ENCODE measurements around the gene ABCA13.

Gene ABCA13

GRCh38 chr7:48658138-48658537 is 486.9 kb downstream of the ABCA13 start:
- H3K4me3 ChIP-seq (ENCODE audit: low read depth, low read length), result no peak overlapping the region
- no peaks in the 10 kb centered on the region for H3K27me3 ChIP-seq (ENCODE audit: control insufficient read depth, insufficient read depth, low read length)
- H3K4me1 ChIP-seq, result no peaks in the 10 kb centered on the region
- H3K36me3 ChIP-seq (ENCODE audit: control insufficient read depth, insufficient read depth, low read length), result no peaks in the 10 kb centered on the region
- no peak overlapping the region for H3K27ac ChIP-seq
- no peaks in the 10 kb centered on the region for H3K79me2 ChIP-seq
- H3K4me2 ChIP-seq (ENCODE audit: low read length), result no peak overlapping the region
- no peak for TF ChIP-seq CTCF (IDR thresholded peaks at IDR 0.05)
- H2AFZ ChIP-seq, result no peak overlapping the region
- no peak overlapping the region for H3K9ac ChIP-seq
- no peaks in the 10 kb centered on the region for H3K9me3 ChIP-seq (ENCODE audit: control insufficient read depth, low read length)

- no peak overlapping the region for H3K4me2 ChIP-seq (ENCODE audit: low read length)
- H3K27me3 ChIP-seq (ENCODE audit: control insufficient read depth, insufficient read depth, low read length), result no peaks in the 10 kb centered on the region
- H3K4me3 ChIP-seq (ENCODE audit: low read depth, low read length), result no peak overlapping the region
- no peak for TF ChIP-seq CTCF (IDR thresholded peaks at IDR 0.05)
- no peaks in the 10 kb centered on the region for H3K36me3 ChIP-seq (ENCODE audit: control insufficient read depth, insufficient read depth, low read length)
- no peaks in the 10 kb centered on the region for H3K79me2 ChIP-seq
- no peaks in the 10 kb centered on the region for H3K4me1 ChIP-seq
- no peaks in the 10 kb centered on the region for H3K9me3 ChIP-seq (ENCODE audit: control insufficient read depth, low read length)
- H3K27ac ChIP-seq, result no peak overlapping the region
- H3K9ac ChIP-seq, result no peak overlapping the region
- no peak overlapping the region for H2AFZ ChIP-seq
These were observed 489.1 kb downstream of the ABCA13 start for GRCh38 chr7:48660306-48660870.

- no peaks in the 10 kb centered on the region for H3K4me1 ChIP-seq
- H3K36me3 ChIP-seq (ENCODE audit: control insufficient read depth, insufficient read depth, low read length), result no peaks in the 10 kb centered on the region
- H3K4me3 ChIP-seq (ENCODE audit: low read depth, low read length), result no peak overlapping the region
- H3K4me2 ChIP-seq (ENCODE audit: low read length), result no peak overlapping the region
- no peaks in the 10 kb centered on the region for H3K9me3 ChIP-seq (ENCODE audit: control insufficient read depth, low read length)
- no peak overlapping the region for H2AFZ ChIP-seq
- TF ChIP-seq CTCF (IDR thresholded peaks at IDR 0.05), result no peak
- no peak overlapping the region for H3K27ac ChIP-seq
- H3K27me3 ChIP-seq (ENCODE audit: control insufficient read depth, insufficient read depth, low read length), result no peaks in the 10 kb centered on the region
- no peaks in the 10 kb centered on the region for H3K79me2 ChIP-seq
- no peak overlapping the region for H3K9ac ChIP-seq
These were observed 493.0 kb downstream of the ABCA13 start for GRCh38 chr7:48664241-48664640.

- H3K4me1 ChIP-seq, result no peaks in the 10 kb centered on the region
- no peaks in the 10 kb centered on the region for H3K9me3 ChIP-seq (ENCODE audit: control insufficient read depth, low read length)
- H3K36me3 ChIP-seq (ENCODE audit: control insufficient read depth, insufficient read depth, low read length), result no peaks in the 10 kb centered on the region
- TF ChIP-seq CTCF (IDR thresholded peaks at IDR 0.05), result no peak
- H3K4me2 ChIP-seq (ENCODE audit: low read length), result no peak overlapping the region
- no peaks in the 10 kb centered on the region for H3K79me2 ChIP-seq
- no peaks in the 10 kb centered on the region for H3K27me3 ChIP-seq (ENCODE audit: control insufficient read depth, insufficient read depth, low read length)
- no peak overlapping the region for H3K27ac ChIP-seq
- no peak overlapping the region for H2AFZ ChIP-seq
- H3K9ac ChIP-seq, result no peak overlapping the region
- no peak overlapping the region for H3K4me3 ChIP-seq (ENCODE audit: low read depth, low read length)
These were observed 494.3 kb downstream of the ABCA13 start for GRCh38 chr7:48665353-48666135.

GRCh38 chr7:48667407-48667806 is 496.1 kb downstream of the ABCA13 start:
- Histone ChIP-seq H3K4me1 (no peaks in the 10 kb centered on the region), H3K9me3 (ENCODE audit: control insufficient read depth, low read length) (no peaks in the 10 kb centered on the region), H2AFZ (no peak overlapping the region), H3K4me2 (ENCODE audit: low read length) (no peak overlapping the region), H3K27me3 (ENCODE audit: control insufficient read depth, insufficient read depth, low read length) (no peaks in the 10 kb centered on the region), H3K27ac (no peak overlapping the region), H3K9ac (no peak overlapping the region), H3K36me3 (ENCODE audit: control insufficient read depth, insufficient read depth, low read length) (no peaks in the 10 kb centered on the region), H3K4me3 (ENCODE audit: low read depth, low read length) (no peak overlapping the region), H3K79me2 (no peaks in the 10 kb centered on the region)
- no peak for TF ChIP-seq CTCF (IDR thresholded peaks at IDR 0.05)

Data from parathyroid adenoma (tissue), 2 donors.